Measurements from ENCODE around the gene COPZ2.
"Not testable (repeated sequence)": the region's sequence is repeated elsewhere in the genome, so short reads cannot be mapped to it uniquely, and the experiment has no call there.

Gene COPZ2

DNA sequence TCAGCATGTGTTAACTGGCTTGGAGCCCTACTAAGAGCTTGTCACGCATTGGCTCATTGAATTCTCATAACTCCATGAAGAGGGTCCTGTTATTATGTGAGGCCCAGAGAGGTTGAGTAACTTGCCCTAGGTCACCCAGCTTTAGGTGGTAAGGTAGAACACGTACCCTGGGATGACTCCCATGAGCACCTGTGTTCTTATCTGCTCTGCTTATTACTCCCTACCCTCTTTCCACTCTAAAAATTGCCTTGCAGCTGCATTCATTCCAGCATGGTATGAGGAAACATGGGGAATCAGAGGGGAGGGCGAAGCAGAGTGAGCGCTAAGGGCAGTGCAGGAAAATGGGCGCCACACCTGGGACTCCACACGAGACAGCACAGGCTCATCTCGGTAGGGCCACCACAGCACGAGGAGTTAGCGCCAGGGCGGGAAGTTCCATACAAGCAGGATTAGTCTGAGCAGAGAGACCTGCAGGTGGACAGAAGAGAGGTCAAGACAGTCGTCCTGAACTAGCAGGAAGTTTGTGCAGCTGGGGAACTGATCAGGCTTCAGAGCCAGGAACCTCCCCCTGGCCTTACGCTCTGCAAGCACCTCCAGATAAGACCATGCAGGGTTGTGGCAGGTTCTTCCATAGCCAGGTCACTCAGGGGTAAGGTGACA lies 10.1 kb downstream of the COPZ2 start:
- no peak for DNase-seq

- DNase-seq = peak; percentile 79 to 85 (median 81)
Observed at GRCh38 chr17:48026502-48027321, 10.9 kb downstream of the COPZ2 start.

DNA sequence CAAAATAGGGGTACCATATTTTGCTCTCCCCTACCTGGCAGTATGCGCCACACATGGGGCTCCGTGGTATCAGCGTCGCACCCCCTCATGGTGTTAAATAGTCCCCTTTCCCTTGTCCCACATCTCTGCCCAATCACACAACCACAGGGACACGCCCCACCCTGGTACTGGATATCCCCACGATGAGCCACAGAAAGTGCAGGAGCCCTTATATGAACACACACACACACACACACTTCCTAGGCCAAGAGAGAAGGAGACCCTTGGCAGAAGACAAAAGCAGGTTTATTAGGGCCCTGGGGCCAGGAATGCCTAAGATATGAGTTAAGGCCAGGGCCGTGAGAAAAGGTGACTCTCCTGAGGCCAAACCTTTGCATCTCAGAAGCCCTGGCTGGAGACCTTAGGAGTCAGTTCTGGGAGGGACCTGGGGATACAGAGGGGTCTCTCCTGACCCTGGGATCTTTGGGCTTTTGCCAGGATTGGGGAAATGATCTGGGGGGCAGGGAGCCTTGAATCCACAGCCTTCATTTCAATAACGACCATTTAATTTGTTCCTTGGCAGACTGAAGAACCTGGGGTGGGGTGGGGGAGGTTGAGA lies 11.6 kb downstream of the COPZ2 start:
- DNase-seq = no peak

DNA sequence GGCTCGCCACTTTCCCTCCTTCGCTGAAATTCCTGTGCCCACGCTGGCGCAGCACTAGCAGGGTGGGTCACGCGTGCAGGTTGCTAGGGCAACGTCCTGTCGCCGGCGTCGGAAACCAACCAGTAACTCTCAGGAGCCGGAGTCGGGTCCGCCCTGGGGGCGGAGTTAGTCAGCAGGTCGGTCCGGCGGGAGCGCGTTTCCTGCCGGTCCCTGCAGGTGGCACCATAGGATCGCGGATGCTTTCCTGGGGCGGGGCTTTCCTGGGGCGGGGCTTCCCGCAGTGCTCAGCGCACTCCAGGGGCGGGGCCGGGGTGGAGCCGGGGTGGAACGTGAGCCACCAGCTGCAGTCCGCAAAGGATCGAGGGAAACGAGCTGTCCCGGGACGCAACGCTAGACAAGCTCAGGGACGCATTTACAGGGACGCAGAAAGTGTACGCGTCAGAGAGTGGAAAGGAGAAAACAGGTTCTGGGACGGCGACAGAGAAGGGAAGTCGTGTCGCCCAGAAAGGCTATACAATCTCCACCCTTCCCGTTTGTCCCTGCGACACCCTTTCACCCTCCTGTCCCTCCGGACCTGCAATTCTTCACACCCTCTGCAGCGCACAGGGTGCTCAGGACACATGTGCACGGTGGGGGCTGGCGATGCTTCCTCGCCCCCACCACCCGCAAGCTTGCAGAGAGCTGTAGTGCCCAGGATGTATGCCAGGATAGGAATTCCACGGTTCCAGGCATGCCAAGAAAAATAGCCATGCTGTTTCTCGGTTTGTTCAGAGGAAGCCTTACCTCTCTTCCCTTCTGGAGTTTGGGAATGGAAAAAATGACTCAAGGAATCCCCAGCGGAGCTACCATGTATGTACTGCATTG lies 12.3 kb downstream of the COPZ2 start:
- peak; percentile 99 for DNase-seq

- DNase-seq = peak; percentile 35 to 42 (median 42)
Observed at GRCh38 chr17:48024149-48025039, 13.2 kb downstream of the COPZ2 start.

DNA sequence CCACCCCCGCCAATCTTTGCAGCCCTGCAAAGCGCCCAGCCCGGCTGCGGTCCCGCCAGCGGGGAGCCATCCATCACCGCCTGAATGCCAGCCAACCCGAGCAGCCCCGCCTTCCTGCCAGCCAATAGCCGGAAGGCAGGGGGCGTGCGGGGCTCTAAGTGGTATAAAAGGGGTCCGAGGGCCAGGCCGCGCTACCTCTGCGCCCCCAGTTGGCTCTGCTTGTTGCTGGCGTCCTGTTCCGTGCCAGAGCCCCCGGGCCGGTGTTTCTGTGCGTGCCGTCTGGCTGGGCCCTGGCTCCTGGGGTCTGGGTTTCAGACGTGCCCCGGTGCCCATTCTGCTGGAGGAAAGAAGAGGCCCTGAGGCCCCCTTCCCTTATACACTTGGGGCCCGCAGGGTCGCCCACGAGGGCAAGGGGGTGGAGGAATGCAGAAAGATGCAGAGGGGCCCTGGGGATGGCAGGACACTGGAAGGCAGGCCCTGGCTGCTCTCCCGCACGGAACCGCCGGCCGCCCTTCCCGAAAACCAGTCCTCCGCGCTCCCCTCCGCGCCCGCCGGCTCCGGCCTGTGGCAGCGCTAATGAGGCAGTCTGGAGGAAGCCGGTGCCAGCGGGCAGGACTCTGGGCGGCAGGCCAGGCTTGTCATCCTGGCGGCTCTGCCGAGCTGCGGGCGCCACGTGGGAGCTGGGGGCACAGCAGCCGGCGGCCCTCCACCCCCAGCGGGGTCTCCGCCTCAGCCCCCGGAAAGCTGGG lies 14.0 kb downstream of the COPZ2 start:
- DNase-seq = peak; percentile 82 to 90 (median 84)

GRCh38 chr17:48022901-48023300 lies 14.7 kb downstream of the COPZ2 start:
- DNase-seq = no peak

DNA sequence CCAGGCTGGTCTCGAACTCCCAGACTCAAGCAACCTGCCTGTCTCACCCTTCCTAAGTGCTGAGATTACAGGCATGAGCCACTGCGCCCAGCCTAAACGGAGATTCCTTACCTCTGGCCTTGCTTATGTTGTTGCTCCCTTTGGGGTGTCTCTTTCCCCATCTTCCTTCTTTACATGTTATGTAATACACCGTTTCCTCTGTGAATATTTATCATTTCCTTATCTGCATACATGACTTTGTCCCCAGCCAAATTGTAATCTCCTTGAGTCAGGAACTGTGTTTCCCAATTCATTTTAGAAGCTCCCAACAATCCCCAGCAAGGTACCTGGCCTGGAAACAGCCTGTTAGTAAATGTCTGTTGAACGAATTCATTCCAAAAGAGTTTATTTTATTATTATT lies 15.7 kb downstream of the COPZ2 start:
- peak; percentile 43 to 62 (median 60) for DNase-seq

GRCh38 chr17:48017817-48018158 lies 19.8 kb downstream of the COPZ2 start:
- not testable (repeated sequence) for DNase-seq

DNA sequence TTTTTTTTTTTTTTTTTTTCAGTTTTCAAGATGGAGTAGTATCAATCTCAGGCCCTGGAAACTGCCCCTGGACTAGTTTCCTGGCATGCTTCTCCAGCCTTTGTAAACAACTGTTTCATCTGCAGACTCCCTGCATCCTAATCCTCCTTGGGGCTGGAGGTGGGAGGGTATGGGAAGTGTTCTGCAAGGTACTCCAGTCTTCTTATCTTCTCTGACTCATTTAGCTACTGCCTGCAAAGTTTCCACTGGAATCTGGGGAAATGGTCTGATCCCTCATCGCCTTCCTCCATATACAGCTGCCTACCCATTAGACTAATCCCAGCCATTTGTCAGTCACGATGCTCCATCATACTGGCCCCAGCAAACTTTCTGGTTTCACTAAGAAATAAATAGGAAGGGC lies 21.5 kb downstream of the COPZ2 start:
- DNase-seq = no peak

DNA sequence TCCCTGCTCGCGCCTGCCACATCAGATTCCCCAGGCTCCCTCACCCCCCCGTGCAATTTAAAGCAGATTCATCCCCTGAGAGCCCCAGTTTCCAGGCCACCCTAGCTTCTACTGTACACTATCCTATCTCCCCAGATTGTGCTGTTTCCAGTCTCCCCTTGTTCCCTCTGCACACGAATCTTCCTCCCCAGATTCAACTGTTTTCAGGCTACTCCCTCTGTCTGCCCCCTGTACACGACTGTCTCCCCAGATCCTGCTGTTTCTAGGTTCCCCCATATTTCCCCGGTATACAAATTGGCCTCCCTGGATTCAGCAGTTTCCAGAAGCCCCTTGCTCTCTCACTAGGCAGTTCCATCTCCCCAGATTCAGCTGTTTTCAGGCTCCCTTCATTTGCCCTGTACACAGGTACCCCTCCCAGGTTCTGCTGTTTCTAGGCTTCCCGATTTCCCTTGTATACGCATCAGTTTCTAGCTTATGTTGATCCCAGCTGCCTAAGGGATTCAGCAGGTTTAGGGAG lies 22.9 kb downstream of the COPZ2 start:
- no peak for DNase-seq

DNA sequence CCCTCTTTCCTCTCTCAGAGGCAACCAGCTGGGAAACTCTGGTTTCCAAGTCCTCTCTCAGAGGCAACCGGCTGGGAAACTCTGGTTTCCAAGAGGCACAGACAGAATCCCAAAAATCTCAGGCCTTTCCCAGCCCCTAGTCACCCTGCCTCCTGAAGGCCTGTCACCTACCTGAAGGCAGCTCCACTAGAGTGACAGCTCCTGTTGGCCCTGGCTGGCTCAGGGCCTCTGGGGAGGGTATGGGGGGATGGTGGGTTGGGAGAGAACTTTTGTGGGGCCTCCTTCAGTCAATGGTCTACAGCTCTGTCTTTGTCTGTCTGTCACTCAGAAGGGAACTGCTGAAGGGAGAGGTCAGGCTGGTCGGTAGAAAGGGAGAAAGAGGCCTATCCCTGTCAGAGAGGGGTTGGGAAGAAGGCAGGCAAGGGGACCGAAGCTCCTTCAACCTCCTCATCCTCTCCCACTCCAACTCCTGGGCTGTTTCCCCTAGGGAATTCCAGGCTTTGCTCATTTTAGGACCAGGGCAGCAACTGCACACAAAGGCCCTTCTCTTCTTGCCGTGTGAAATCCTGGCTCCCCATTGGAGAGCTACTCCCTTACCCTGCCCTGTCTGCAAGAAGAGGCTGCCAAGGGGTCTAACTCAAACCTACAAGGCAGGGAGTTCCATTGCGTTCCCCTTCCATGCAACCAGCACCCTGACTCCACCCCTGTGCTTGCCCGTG lies 23.6 kb downstream of the COPZ2 start:
- no peak for DNase-seq

- no peak for DNase-seq
Observed at GRCh38 chr17:48012654-48013053, 24.9 kb downstream of the COPZ2 start.

- peak; percentile 36 to 74 (median 46) for DNase-seq
Observed at GRCh38 chr17:48012151-48012520, 25.5 kb downstream of the COPZ2 start.

DNA sequence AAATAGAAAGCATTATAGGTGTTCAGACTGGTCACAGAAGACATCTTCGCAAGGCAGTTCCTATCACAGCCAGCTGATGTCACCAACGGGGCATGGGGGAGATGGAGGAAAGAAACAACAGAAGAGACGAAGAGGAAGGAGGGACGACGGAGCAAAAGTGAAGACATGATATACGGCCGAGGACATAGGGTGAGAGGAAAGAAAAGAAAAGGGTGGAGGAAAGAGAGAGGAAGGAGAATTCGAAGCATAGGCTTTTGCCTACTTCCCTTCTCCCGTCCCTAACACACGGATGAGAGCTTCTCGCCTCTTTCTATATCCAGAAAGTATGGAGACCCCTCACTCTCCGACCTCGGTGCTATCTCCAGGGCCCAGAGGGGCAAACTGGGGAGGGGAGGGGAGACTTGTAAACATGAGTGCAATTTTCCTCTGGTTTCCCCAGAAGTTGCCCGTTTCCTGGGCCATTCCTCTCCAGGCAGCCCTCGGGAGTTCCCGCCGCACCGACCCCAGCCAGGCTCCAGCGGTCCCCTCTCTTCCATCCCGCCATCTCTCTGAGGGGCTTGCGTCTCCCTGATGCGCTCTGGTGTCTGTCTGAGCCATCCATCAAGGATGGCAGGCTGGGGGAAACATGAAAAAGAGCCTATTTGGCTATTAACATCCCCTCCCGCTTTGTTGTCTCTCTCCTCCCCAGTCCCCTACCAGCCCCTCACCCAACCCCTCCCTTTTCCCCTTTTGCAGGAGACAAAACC lies 26.0 kb downstream of the COPZ2 start:
- DNase-seq = peak in 2 of 3 donors; percentile 40 to 45

DNA sequence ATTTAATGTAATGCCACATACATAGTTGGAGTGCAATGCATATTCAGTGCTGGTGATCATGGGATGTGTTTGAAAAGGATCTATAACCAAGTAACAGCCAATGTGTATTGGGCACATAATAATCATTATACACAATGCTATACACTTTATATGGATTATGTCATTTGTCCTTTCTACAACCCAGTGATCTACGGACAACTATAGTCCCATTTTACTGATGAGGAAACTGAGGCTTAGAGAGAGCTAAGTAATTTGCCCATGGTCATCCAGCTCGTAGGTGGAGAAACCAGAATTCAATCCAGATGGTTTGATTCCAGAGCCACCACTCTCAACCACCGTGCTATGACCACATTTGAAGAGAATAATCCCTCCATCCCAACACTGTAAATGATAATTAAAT lies 27.4 kb downstream of the COPZ2 start:
- no peak for DNase-seq

DNA sequence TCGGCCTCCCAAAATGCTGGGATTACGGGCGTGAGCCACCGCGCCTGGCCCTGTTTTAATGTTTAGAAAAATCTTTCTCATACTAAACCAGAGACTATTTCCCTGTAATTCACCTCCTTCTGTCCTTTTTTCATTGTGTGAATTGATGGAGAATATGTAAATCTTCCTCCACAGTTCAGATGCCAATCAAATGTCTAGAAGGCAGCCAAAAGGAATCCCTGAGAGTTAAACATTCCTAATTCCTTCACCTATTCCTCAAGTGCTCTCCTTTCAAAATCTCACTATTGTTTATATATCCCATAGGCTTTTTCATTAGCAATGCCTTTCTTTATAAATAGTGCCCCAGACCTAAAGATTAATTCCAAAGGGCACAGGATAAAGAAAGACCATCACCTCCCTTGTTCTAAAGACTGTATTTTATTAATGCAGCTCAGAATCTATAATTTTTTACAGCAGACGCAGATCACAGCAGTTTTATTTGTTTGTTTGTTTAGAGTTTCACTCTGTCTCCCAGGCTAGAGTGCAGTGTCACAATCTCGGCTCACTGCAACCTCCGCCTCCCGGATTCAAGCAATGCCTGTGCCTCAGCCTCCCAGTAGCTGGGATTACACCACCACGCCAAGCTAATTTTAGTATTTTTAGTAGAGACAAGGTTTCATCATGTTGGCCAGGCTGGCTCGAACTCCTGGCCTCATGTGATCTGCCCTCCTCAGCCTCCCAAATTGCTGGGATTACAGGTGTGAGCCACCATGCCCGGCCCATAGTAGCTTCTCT lies 30.5 kb downstream of the COPZ2 start:
- DNase-seq = peak in 1 of 3 donors; percentile 42

GRCh38 chr17:48004983-48005382 lies 32.6 kb downstream of the COPZ2 start:
- DNase-seq = no peak
